COR-L47 (cell line): ENCODE results near the gene ZFR2.
A peak's percentile ranks its signal among the peaks of the same experiment; 100 is the strongest.

ENCODE experiments used
- DNase-seq: peaks from one replicate; lab custom pipeline; 2025; lab: John Stamatoyannopoulos, UW

The ZFR2 gene

GRCh38 chr19:3873151-3873550 is 4.3 kb upstream of the ZFR2 start:
- peak; percentile 47 for DNase-seq

DNA sequence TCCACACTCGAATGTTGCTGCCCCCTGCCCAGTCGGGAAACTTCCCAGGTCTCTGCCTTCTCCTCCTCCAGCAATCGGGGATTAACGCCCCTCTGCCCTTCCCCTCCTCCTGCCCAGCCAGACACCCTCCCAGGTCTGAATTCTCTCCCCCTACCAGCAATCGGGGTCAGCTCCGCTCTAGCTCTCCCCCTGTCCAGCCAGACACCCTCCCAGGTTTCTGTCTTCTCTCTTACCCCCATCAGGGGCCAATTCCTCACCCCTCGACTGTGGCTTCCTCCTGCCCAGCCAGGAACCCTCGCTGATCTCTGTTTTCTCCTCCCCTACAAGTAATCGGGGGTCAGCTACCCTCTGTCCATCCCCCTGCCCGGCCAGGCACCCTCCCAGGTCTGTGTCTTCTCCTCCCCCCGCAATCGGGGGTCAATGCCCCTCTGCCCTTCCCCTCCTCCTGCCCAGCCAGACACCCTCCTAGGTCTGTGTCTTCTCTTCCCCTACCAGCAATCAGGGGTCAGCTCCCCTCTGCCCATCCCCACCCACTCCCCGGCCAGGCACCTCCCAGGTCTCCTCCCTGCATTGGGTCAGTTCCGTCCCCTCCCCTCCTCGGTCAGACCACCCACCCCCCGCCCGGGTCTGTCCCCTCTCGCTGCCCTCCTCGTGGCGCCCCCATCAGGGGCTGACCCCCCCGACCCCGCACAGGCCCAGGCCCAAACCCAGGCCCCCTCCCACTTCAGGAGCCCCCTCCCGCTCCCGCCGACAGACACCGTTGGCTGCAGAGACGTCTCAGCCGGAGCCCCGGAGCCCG is 668 bp downstream of the ZFR2 start:
- DNase-seq, result no peak

- DNase-seq, result no peak
These were observed 1.8 kb downstream of the ZFR2 start for GRCh38 chr19:3866910-3867638.

GRCh38 chr19:3863648-3864047 is 5.2 kb downstream of the ZFR2 start:
- no peak for DNase-seq

GRCh38 chr19:3862826-3863500 is 5.9 kb downstream of the ZFR2 start:
- no peak for DNase-seq

DNA sequence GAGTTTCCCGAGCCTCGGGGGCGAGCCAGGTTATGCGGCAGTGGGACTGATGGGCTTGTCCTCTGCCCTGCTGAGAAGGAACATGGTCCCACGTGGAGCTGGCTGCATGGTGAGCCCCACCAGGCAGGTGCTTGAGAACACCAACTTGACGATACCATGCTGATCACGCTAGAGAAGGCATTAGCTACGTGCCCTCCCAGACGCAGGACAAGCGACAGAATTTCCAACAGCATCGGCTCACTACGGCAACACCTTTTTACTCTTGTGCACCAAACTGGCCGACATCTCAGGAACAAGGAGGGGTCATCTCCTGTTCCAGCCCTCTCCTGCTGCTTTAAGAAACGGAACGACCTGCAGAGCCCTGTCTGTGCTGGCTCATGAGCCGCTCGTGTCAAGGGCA is 8.3 kb downstream of the ZFR2 start:
- no peak for DNase-seq

DNA sequence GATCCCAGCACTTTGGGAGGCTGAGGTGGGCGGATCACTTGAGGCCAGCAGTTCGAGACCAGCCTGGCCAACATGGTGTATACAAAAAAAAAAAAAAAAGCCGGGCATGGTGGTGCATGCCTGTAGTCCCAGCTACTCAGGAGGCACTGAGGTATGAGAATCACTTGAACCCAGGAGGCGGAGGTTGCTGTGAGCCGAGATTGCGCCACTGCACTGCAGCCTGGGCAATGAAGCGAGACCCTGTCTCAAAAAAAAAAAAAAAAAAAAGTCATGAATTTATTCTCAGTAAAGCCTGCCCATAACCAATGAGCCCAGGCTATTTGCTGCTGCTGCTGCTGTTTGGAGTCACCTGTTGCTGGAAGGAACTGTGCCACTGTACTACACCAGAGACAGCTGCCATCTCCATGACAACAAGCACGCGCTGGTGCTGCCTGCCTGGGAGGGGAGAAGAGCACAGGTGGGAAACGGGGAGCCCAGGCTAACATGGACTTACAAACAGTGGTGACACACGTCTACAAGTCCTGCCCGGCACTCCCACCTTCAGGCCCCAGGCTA is 11.3 kb downstream of the ZFR2 start:
- no peak for DNase-seq

DNA sequence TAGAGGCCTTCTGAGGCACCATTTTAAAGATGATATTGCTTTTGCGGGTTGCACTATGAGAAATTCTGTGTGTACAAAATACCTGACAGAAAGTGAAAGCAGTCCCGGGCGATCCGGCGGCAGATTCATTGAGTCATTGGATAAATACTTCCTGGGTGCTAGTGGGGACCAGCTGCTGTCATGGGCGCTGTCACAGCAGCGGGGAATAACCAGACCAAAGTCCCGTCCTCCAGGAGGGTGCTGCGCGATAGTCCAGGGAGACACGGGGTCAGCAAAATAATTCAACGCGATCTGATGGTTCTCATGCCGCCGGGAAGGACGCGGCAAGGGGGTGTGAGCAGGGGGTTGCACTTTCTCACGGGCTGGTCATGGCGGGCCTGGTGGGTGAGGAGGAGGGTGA is 13.5 kb downstream of the ZFR2 start:
- DNase-seq, result no peak

DNA sequence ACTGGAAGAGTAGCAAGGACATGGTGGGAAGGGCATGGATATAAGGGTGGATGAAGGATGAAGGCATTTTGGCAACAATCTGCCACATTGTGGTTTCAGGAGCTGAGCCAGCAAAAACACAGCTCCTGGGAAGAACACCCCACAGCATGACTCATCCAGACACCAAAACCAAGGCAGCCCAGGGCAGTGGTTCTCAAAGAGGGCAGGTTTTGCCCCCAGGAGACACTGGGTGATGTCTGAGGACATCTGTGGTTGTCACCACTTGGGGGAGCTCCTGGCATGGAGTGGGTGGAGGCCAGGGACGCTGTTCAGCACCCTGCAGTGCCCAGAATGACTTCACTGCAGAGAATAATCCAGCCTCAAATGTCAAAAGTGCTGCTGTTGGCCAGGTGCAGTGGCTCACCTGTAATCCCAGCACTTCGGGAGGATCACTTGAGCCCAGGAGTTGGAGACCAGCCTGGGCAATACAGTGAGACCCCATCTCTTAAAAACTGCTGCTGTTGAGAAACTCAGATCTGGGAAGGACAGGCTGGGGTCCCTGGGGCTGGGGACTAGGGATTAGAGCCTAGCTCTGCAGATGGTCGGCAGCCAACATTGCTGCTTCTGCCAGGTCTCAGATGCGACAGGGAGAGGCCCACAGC is 16.1 kb downstream of the ZFR2 start:
- no peak for DNase-seq

DNA sequence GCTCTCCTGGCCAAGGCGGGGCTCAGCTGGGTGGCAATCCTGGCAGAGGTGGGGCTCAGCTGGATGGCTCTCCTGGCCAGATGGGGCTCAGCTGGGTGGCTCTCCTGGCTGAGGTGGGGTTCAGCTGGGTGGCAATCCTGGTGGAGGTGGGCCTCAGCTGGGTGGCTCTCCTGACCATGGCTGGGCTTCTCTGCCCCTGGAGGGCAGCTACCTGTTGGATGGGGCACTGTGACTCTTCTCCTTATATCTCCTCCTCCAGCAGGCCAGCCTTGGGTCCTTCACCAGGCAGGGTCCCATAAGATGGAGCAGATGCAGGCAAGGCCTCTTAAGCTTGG is 16.7 kb downstream of the ZFR2 start:
- no peak for DNase-seq

- no peak for DNase-seq
These were observed 17.3 kb downstream of the ZFR2 start for GRCh38 chr19:3851254-3852176.

DNA sequence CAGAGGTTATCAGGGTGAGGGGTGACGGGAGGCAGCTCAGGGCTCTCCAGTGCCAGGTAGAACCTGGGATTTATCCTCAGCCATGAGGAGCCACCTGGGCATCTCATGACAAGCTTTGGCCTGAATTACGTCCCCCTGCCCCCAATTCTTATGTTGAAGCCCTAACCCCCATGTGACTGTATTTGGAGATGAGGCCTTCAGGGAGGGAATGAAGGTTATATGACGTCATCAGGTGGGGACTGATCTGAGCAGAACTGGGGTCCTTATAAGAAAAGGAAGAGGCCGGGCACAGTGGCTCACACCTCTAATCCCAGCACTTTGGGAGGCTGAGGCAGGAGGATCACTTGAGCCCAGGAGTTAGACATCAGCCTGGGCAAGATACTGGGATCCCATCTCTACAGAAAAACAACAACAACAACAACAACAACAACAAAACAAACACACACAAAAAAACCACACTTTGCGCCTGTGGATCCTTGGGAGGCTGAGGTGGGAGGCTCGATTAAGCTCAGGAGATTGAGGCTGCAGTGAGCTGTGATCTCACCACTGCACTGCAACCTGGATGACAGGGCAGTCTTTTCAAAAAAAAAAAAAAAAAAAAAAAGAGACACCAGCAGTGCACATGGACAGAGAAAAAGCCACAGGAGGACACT is 18.4 kb downstream of the ZFR2 start:
- DNase-seq, result no peak

DNA sequence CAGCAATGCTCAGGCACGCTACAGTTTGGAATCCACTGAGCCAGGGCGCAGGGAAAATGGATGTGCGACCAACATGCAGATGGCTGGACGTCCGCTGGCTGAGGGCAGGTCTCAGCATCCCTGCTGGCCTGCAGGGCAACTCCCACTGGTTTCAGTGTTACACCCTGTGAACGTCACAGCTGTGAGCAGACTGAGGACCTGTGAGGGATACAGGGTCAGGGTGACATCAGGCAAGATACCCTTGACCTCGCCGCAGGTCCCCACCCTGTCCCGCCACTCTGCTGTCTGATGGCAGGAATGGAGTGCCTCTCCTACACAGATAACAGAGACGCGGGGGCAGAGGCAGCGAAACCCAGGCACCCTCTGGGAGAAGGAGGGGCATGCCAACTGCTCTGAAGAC is 19.1 kb downstream of the ZFR2 start:
- DNase-seq, result no peak

DNA sequence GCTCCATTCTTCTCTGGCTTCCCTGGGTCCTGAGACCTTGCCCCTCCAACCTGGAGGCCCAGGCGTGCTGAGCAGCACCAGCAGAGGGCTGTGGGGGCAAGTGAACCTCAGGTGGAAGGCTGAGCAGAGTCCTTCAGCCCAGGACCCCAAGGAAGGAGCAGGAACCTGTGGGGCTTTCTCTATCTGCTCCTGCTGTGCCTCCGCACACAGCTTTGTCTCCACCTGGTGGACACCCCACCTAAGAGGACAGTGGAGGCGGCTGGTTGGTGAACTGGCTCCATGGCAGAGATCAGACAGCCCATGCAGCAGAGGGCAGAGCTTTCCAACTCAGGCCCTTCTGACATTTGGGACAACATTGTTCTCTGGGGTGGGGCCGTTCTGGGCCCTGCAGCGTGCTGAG is 19.7 kb downstream of the ZFR2 start:
- DNase-seq, result peak; percentile 23

DNA sequence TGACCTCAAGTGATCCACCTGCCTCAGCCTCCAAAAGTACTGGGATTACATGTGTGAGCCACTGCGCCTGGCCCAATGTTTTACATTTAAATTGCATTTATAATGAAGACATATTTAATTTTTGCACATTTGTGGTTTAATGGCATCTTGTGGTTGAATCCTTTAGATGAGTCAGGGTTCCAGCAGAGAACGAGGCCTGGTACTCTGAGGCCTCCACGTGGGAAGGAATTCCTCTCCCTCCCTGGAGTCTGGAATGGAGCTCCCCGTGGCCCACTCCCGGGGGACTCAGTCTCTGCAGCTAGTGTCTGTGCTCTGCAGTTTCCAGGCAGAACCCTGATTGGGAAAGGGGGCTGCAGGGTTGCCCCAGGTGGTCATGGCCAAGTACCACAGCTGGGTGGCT is 24.2 kb downstream of the ZFR2 start:
- DNase-seq, result no peak

DNA sequence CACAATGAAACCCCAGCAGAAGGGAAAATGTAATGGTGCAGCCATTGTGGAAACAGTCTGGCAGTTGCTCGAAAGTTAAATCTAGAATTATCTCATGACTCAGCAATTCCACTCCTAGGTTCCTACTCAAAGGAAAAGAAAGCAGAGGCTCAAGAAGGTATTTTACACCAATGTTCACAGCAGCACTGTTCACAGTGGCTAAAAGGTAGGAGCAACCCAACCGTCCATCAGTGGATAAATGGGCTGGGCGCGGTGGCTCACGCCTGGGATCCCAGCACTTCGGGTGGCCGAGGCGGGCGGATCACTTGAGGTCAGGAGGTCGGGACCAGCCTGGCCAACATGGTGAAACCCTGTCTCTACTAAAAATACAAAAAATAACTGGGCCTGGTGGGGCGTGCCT is 25.9 kb downstream of the ZFR2 start:
- DNase-seq, result no peak

- no peak for DNase-seq
These were observed 28.0 kb downstream of the ZFR2 start for GRCh38 chr19:3840804-3841203.

GRCh38 chr19:3839941-3840340 is 28.9 kb downstream of the ZFR2 start:
- DNase-seq, result no peak

GRCh38 chr19:3838661-3839060 is 30.2 kb downstream of the ZFR2 start:
- DNase-seq, result no peak

DNA sequence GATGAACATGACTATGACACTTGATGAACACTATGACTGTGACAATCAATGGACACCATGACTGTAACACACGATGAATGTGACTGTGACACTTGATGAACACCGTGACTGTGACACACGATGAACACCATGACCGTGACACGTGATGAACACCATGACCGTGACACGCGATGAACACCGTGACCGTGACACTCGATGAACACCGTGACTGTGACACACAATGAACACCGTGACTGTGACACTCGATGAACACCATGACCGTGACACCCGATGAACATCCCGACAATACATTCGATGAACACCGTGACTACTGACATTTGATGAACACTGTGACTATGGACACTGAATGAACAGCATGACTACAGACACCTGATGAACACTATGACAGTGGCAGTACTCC is 30.9 kb downstream of the ZFR2 start:
- no peak for DNase-seq

DNA sequence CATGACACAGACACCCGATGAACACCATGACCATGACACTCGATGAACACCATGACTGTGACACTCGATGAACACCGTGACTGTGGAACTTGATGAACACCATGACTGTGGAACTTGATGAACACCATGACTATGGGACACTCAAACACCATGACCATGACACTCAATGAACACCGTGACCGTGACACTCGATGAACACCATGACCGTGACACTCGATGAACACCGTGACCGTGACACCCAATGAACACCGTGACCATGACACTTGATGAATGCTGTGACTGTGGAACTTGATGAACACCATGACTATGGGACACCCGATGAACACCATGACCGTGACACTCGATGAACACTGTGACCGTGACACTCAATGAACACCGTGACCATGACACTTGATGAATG is 31.5 kb downstream of the ZFR2 start:
- DNase-seq, result no peak
